OCI-LY7 (cell line): ENCODE results near the gene ABI3.

ENCODE experiments used
- CTCF ChIP-seq: fragments of 200-600 bp; sonication (generic); conservative IDR thresholded peaks from 2 replicates; pipeline ENCODE4 v1.5.1; 2014; ENCODE audit warnings: mild to moderate bottlenecking, antibody characterized with exemption, low read length, moderate library complexity, mixed read lengths
- EZH2phosphoT487 ChIP-seq: fragments of 200-600 bp; sonication (generic); IDR thresholded peaks from 2 replicates; pipeline ENCODE4 v1.6.1; 2018; ENCODE audit warnings: low read depth, borderline replicate concordance, mild to moderate bottlenecking, mixed run types, antibody characterized with exemption, low read length, moderate library complexity, mixed read lengths

- TF ChIP-seq CTCF (no peak), EZH2phosphoT487 (no peak)
Observed at GRCh38 chr17:49213847-49214246, 3.3 kb downstream of the ABI3 start.
